AG09319 (cell line): ENCODE results near the gene ADAT2.

Source experiments
- DNase-seq: peaks from one replicate; pipeline ENCODE4 v3.0.0-alpha.2; 2010; ENCODE audit warnings: low read depth; ENCODE audit errors: extremely low read depth
- TF ChIP-seq, protein P1 (sequence below): IDR thresholded peaks from 2 replicates; pipeline ENCODE4 v1.5.1; 2011; ENCODE audit warnings: low read depth, mild to moderate bottlenecking, inconsistent platforms, low read length, moderate library complexity

The ADAT2 gene

DNA sequence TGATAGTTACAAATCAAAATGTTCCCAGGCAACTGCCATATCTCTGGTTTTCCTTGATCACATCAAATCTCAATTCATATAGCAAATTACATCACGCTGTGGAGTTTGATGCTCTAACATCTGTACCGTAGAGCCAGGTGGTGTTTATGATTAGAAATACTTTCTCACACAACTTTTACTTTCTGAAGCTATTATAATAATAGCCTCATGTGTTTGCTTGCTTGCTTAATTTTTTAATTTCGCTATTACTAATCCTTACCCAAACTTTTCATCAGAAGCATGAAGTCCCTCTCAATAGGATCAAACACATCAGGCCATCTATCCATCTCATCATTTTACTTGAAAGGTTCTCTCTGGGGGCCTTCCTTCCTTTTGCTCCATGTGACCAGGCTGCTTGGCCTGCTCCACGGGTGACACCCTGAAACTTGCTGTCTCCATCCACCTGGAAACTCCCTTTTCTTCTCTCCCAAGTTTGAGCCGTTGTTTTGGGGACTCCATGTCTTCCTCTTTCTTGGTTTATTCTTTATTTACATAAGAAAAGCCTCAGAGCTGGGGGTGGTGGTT, 75.4 kb downstream of the ADAT2 start:
- TF ChIP-seq, protein P1, sequence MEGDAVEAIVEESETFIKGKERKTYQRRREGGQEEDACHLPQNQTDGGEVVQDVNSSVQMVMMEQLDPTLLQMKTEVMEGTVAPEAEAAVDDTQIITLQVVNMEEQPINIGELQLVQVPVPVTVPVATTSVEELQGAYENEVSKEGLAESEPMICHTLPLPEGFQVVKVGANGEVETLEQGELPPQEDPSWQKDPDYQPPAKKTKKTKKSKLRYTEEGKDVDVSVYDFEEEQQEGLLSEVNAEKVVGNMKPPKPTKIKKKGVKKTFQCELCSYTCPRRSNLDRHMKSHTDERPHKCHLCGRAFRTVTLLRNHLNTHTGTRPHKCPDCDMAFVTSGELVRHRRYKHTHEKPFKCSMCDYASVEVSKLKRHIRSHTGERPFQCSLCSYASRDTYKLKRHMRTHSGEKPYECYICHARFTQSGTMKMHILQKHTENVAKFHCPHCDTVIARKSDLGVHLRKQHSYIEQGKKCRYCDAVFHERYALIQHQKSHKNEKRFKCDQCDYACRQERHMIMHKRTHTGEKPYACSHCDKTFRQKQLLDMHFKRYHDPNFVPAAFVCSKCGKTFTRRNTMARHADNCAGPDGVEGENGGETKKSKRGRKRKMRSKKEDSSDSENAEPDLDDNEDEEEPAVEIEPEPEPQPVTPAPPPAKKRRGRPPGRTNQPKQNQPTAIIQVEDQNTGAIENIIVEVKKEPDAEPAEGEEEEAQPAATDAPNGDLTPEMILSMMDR = no peak
- no peak for DNase-seq

DNA sequence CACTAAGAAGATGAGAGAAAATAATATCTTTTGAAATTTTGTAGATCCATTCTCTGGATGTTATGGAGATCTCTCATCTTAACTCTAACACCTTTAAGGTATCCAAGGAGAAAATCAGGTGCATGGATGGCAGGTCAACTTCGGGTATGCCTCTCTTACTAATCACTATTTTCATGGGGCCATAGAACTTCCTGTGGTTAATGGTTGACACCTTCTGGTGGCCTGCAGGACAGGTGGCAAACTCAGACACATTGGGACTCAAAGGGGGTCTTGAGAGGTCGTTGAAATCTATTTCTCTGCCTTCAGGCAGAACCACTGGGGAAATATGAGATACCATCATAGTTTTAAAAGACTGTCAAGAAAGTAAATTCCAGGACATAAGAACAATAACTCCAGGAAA, 76.5 kb downstream of the ADAT2 start:
- TF ChIP-seq, protein P1 = no peak
- no peak for DNase-seq
